PC-3 (cell line): Measurements from ENCODE around the gene ITGAE. TPM values are rescaled to one million over a fixed set of nuclear protein-coding genes. Genes with fewer than 3 reads are reported as not detected.

Experiments used
- ATAC-seq: fragments of 200-7000 bp; cut with Tn5 transposase; 2 replicates; pipeline ENCODE4 v1.9.1; 2020; ENCODE audit warnings: mild to moderate bottlenecking, moderate library complexity
- BruUV-seq: library from RNA; stranded (reverse); fragments of 400-500 nt; replicated peaks from 2 replicates; lab custom pipeline; 2021; lab: Mats Ljungman, UMichigan
- CTCF ChIA-PET: fragments of 300-600 bp; sonication (Branson Sonifier 250); formaldehyde crosslinking; loops from one replicate; lab custom pipeline; 2022; ENCODE audit warnings: antibody characterized with exemption; lab: Charles Lee
- POLR2A ChIA-PET: fragments of 300-600 bp; sonication (Branson Sonifier 250); formaldehyde crosslinking; loops from one replicate; lab custom pipeline; 2022; ENCODE audit warnings: antibody characterized with exemption; ENCODE audit not compliant: unreplicated experiment; lab: Charles Lee
- DNase-seq: peaks from one replicate; pipeline ENCODE4 v3.0.0-alpha.2; 2015
- H2AFZ ChIP-seq: fragments of 300-600 bp; sonication (generic); 2 replicates; pipeline ENCODE4 v1.6.0; 2016; ENCODE audit warnings: antibody characterized with exemption, low read length
- H3F3A ChIP-seq: fragments of 300-600 bp; sonication (generic); one replicate; pipeline ENCODE4 v1.6.0; 2017; ENCODE audit warnings: antibody characterized with exemption, low read length, control low read depth, mild to moderate bottlenecking; ENCODE audit not compliant: unreplicated experiment
- H3K27ac ChIP-seq: fragments of 300-600 bp; sonication (generic); 2 replicates; pipeline ENCODE4 v1.5.1; 2016; ENCODE audit warnings: mild to moderate bottlenecking, low read length
- H3K27me3 ChIP-seq: fragments of 300-600 bp; sonication (generic); 2 replicates; pipeline ENCODE4 v1.6.1; 2016; ENCODE audit warnings: low read length, mixed read lengths
- H3K36me3 ChIP-seq: fragments of 300-600 bp; sonication (generic); 2 replicates; pipeline ENCODE4 v1.6.1; 2016; ENCODE audit warnings: low read depth, mixed run types, low read length, mixed read lengths
- H3K4me1 ChIP-seq: fragments of 300-600 bp; sonication (generic); 2 replicates; pipeline ENCODE4 v1.5.1; 2016; ENCODE audit warnings: low read length; ENCODE audit not compliant: insufficient read depth
- H3K4me2 ChIP-seq: fragments of 300-600 bp; sonication (generic); 2 replicates; pipeline ENCODE4 v1.6.0; 2016; ENCODE audit warnings: low read length
- H3K4me3 ChIP-seq: fragments of 300-600 bp; sonication (generic); 2 replicates; pipeline ENCODE4 v1.5.1; 2016; ENCODE audit warnings: mild to moderate bottlenecking, low read length, mixed read lengths
- H3K79me2 ChIP-seq: fragments of 300-600 bp; sonication (generic); 2 replicates; pipeline ENCODE4 v1.6.1; 2017; ENCODE audit warnings: low read length, mixed read lengths
- H3K9ac ChIP-seq: fragments of 300-600 bp; sonication (generic); 2 replicates; pipeline ENCODE4 v1.6.0; 2016; ENCODE audit warnings: mild to moderate bottlenecking, low read length
- H3K9me2 ChIP-seq: fragments of 300-600 bp; sonication (generic); replicated peaks from 2 replicates; pipeline ENCODE4 v1.6.1; 2016; ENCODE audit warnings: mixed run types, low read length, mixed read lengths
- H3K9me3 ChIP-seq: fragments of 300-600 bp; sonication (generic); 2 replicates; pipeline ENCODE4 v1.6.1; 2016; ENCODE audit warnings: low read length, mixed read lengths
- H4K20me1 ChIP-seq: fragments of 300-600 bp; sonication (generic); 2 replicates; pipeline ENCODE4 v1.6.1; 2016; ENCODE audit warnings: low read length, mixed read lengths
- EZH2 ChIP-seq: fragments of 300-600 bp; sonication (generic); IDR thresholded peaks from one replicate; pipeline ENCODE4 v1.6.1; 2017; ENCODE audit warnings: antibody characterized with exemption, mild to moderate bottlenecking, low read length; ENCODE audit not compliant: unreplicated experiment
- EZH2phosphoT487 ChIP-seq: fragments of 300-600 bp; sonication (generic); IDR thresholded peaks from 2 replicates; pipeline ENCODE4 v1.6.1; 2018; ENCODE audit warnings: mild to moderate bottlenecking, antibody characterized with exemption, low read length, borderline replicate concordance
- intact Hi-C: fragments of 100-400 bp; cut with micrococcal nuclease; formaldehyde crosslinking; loops from 2 replicates; pipeline ENCODE4 v1.9.0; 2023
- total RNA-seq: library from RNA; depleted of rRNA; stranded (reverse); fragments of >200 nt; gene quantifications from 2 replicates; pipeline ENCODE4 v1.2.3, GENCODE V29; 2014
- TF ChIP-seq, protein P1 (sequence below): fragments of 300-600 bp; sonication (generic); conservative IDR thresholded peaks from 2 replicates; pipeline ENCODE4 v1.5.1; 2017; ENCODE audit warnings: antibody characterized with exemption, low read depth, mild to moderate bottlenecking, low read length

ITGAE gene
- total RNA-seq, 1 experiment from 2014 or later: 42.0 TPM

GRCh38 chr17:3751836-3752235, 49.2 kb downstream of the ITGAE start:
- no peaks in the 10 kb centered on the region for H3K9me2 ChIP-seq
- H3K27ac ChIP-seq: no peak overlapping the region
- H3K4me3 ChIP-seq: no peak overlapping the region
- ChIA-PET CTCF (interaction anchor here (1.0 kb wide), 1 partner anchor 14 kb away, joined by 11 read pairs; no protein-coding TSS in a partner anchor), POLR2A (no interaction called here)
- TF ChIP-seq EZH2phosphoT487 (no peak), EZH2 (no peak)
- TF ChIP-seq, protein P1, sequence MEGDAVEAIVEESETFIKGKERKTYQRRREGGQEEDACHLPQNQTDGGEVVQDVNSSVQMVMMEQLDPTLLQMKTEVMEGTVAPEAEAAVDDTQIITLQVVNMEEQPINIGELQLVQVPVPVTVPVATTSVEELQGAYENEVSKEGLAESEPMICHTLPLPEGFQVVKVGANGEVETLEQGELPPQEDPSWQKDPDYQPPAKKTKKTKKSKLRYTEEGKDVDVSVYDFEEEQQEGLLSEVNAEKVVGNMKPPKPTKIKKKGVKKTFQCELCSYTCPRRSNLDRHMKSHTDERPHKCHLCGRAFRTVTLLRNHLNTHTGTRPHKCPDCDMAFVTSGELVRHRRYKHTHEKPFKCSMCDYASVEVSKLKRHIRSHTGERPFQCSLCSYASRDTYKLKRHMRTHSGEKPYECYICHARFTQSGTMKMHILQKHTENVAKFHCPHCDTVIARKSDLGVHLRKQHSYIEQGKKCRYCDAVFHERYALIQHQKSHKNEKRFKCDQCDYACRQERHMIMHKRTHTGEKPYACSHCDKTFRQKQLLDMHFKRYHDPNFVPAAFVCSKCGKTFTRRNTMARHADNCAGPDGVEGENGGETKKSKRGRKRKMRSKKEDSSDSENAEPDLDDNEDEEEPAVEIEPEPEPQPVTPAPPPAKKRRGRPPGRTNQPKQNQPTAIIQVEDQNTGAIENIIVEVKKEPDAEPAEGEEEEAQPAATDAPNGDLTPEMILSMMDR: no peak
- H3K27me3 ChIP-seq: no peaks in the 10 kb centered on the region
- no TSS peak for BruUV-seq
- no peaks in the 10 kb centered on the region for H3K36me3 ChIP-seq
- H3K79me2 ChIP-seq: no peaks in the 10 kb centered on the region
- ATAC-seq (no peak), DNase-seq (no peak)
- peaks cover 4% of the 10 kb centered on the region; the same call in 1 of the 2 replicates for H3K4me1 ChIP-seq
- H3F3A ChIP-seq: no peaks in the 10 kb centered on the region
- intact Hi-C loops: no loop called here
- no peak overlapping the region for H3K4me2 ChIP-seq
- H3K9ac ChIP-seq: no peak overlapping the region
- H3K9me3 ChIP-seq: no peaks in the 10 kb centered on the region
- no peak overlapping the region for H2AFZ ChIP-seq
- H4K20me1 ChIP-seq: no peaks in the 10 kb centered on the region

- Histone ChIP-seq H2AFZ (no peak overlapping the region), H3F3A (no peaks in the 10 kb centered on the region), H3K36me3 (no peaks in the 10 kb centered on the region), H3K27me3 (no peaks in the 10 kb centered on the region), H3K27ac (no peak overlapping the region), H4K20me1 (no peaks in the 10 kb centered on the region), H3K79me2 (no peaks in the 10 kb centered on the region), H3K9me2 (no peaks in the 10 kb centered on the region), H3K9ac (no peak overlapping the region), H3K4me1 (peaks cover 4% of the 10 kb centered on the region; the same call in 1 of the 2 replicates), H3K4me3 (no peak overlapping the region), H3K9me3 (no peaks in the 10 kb centered on the region), H3K4me2 (no peak overlapping the region)
- TF ChIP-seq, protein P1: no peak
- no peak for TF ChIP-seq EZH2
- TF ChIP-seq EZH2phosphoT487: no peak
- no peak for DNase-seq
- POLR2A ChIA-PET: no interaction called here
- BruUV-seq: no TSS peak
- intact Hi-C loops: no loop called here
- ATAC-seq: no peak
- CTCF ChIA-PET: no interaction called here
Measured at GRCh38 chr17:3750926-3751325, 50.1 kb downstream of the ITGAE start.

DNA sequence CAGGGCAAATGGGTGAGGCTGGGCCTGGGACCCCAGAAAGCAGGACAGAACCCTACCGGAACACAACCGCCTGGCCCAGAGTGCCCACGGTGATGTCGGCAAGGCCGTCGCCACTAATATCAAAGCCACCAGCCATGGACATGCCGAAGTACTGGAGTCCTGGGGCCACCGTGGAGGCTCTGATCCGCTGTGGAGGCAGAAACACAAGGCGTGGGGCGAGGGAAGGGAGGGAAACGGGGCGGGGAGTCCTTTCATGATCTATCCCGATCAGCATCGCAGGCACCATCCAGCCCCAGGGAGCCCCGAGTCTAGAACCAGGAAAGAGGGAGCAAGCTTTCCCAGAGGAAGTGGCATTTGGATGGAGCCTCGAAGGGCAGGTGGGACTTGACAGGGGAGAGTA, 50.7 kb downstream of the ITGAE start:
- ATAC-seq: no peak
- ChIA-PET POLR2A (no interaction called here), CTCF (no interaction called here)
- Histone ChIP-seq H3K9me3 (no peaks in the 10 kb centered on the region), H3K4me1 (peaks cover 2% of the 10 kb centered on the region; the same call in 1 of the 2 replicates), H4K20me1 (no peaks in the 10 kb centered on the region), H3K4me2 (no peak overlapping the region), H3K36me3 (no peaks in the 10 kb centered on the region), H3K4me3 (no peak overlapping the region), H2AFZ (no peak overlapping the region), H3K79me2 (no peaks in the 10 kb centered on the region), H3K27ac (no peak overlapping the region), H3F3A (no peaks in the 10 kb centered on the region), H3K9me2 (no peaks in the 10 kb centered on the region), H3K9ac (no peak overlapping the region), H3K27me3 (no peaks in the 10 kb centered on the region)
- TF ChIP-seq EZH2phosphoT487: no peak
- no peak for TF ChIP-seq EZH2
- TF ChIP-seq, protein P1: no peak
- intact Hi-C loops: no loop called here
- no peak for DNase-seq
- BruUV-seq: no TSS peak
